ENCODE measurements around the gene RDH12.

The RDH12 gene

DNA sequence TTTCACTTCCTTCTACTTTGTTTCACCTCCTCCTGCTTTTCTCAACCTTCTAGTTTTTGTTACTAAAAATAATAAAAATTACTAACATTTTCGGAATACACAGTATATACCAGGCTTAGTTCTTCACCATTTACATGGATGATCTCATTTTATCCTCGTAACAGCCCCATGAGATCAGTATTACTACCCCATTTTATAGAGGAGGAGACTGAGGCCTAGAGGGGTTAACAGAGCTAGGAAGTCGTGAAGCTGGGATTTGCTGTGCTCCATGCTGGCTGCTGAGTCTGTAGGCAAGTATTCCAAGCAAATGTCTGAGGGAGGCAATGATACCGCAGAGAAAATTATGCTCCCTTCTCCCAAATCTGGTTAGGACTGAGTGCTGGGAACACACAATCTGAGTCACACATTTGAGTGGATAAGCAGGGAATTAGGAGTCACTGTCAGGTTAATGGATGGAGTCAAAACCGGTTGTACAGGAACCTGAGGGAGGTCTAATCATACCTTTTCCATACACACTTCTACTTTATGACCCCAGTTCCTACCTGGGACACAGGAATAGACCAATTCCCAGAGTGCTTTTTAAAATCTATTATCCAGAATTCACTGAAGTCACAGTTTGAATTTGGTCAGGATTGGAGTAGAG is 63.6 kb downstream of the RDH12 start:
- no peak overlapping the region for H3K27ac ChIP-seq
- TF ChIP-seq, protein P1, sequence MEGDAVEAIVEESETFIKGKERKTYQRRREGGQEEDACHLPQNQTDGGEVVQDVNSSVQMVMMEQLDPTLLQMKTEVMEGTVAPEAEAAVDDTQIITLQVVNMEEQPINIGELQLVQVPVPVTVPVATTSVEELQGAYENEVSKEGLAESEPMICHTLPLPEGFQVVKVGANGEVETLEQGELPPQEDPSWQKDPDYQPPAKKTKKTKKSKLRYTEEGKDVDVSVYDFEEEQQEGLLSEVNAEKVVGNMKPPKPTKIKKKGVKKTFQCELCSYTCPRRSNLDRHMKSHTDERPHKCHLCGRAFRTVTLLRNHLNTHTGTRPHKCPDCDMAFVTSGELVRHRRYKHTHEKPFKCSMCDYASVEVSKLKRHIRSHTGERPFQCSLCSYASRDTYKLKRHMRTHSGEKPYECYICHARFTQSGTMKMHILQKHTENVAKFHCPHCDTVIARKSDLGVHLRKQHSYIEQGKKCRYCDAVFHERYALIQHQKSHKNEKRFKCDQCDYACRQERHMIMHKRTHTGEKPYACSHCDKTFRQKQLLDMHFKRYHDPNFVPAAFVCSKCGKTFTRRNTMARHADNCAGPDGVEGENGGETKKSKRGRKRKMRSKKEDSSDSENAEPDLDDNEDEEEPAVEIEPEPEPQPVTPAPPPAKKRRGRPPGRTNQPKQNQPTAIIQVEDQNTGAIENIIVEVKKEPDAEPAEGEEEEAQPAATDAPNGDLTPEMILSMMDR (conservative IDR thresholded peaks at IDR 0.05), result no peak
- no peak for TF ChIP-seq ZFX (IDR thresholded peaks at IDR 0.05)

GRCh38 chr14:67766035-67766680 is 64.5 kb downstream of the RDH12 start:
- TF ChIP-seq ZFX (IDR thresholded peaks at IDR 0.05), result no peak
- TF ChIP-seq, protein P1 (conservative IDR thresholded peaks at IDR 0.05), result no peak

GRCh38 chr14:67768219-67768618 is 66.5 kb downstream of the RDH12 start:
- TF ChIP-seq, protein P1 (conservative IDR thresholded peaks at IDR 0.05), result no peak
- TF ChIP-seq ZFX (IDR thresholded peaks at IDR 0.05), result no peak
- H3K27ac ChIP-seq, result no peak overlapping the region

More at GRCh38 chr14:67766035-67766680, 64.5 kb downstream of the RDH12 start:
- no peak overlapping the region for H3K27ac ChIP-seq

- TF ChIP-seq, protein P1 (conservative IDR thresholded peaks at IDR 0.05), result no peak
- TF ChIP-seq ZFX (IDR thresholded peaks at IDR 0.05), result no peak
- no peak overlapping the region for H3K27ac ChIP-seq
Observed at GRCh38 chr14:67773844-67774377, 72.2 kb downstream of the RDH12 start.

DNA sequence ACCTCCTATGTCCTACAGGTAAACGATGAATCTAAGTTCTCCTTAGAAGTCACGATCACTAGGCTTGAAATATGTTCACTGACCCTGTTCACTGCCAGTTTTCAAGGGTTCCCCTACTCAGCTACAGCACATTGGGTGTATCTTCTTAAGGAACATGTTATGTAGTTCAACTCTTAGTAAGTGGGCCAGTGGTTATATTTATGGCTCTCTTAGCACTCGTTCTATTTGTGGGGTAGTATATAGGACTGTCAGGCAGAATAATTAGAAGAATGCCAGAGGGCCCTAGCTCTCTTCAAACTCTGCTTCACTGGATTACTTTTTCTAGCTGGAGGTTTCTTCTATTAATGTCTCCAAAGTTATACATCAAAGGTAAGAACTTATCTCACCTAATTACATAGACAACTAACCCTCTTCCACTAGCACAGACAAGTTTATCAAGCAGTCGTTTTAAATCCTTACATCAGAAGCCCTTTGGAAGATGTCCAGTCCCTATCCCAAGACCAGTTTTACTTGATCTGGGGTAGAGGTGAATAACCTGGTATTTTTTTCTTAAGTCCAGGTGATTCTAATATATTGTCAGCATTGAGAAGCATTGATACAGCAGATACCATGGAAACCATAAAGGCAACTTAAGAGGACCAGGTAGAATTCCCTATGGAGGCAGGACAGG is 75.1 kb downstream of the RDH12 start:
- no peak overlapping the region for H3K27ac ChIP-seq
- no peak for TF ChIP-seq ZFX (IDR thresholded peaks at IDR 0.05)
- TF ChIP-seq, protein P1 (conservative IDR thresholded peaks at IDR 0.05), result no peak

- H3K27ac ChIP-seq, result no peak overlapping the region
- TF ChIP-seq ZFX (IDR thresholded peaks at IDR 0.05), result no peak
- TF ChIP-seq, protein P1 (conservative IDR thresholded peaks at IDR 0.05), result no peak
Observed at GRCh38 chr14:67778792-67779191, 77.1 kb downstream of the RDH12 start.

GRCh38 chr14:67782090-67782489 is 80.4 kb downstream of the RDH12 start:
- no peak overlapping the region for H3K27ac ChIP-seq
- TF ChIP-seq ZFX (IDR thresholded peaks at IDR 0.05), result no peak
- TF ChIP-seq, protein P1 (conservative IDR thresholded peaks at IDR 0.05), result no peak
